A549 (cell line): Measurements from ENCODE around the gene RGS17. TPM values are rescaled to one million over a fixed set of nuclear protein-coding genes. Genes with fewer than 3 reads are reported as not detected.

Experiments used
- ATAC-seq, 2 experiments: fragments of 200-7000 bp in 1 of 2; fragments of >200 bp in 1 of 2; cut with Nextera tagmentation in 1 of 2; cut with Tn5 transposase in 1 of 2; 3 replicates each; pipeline versions ENCODE4 v1.8.0 to v1.9.1; 2018 to 2020; ENCODE audit warnings: mild to moderate bottlenecking in 1 of 2, moderate library complexity in 1 of 2
- CTCF ChIA-PET: fragments of 300-600 bp; sonication (Branson Sonifier 250); formaldehyde crosslinking; extraction: SDS; loops from one replicate; lab custom pipeline; 2021; ENCODE audit warnings: antibody characterized with exemption, inconsistent platforms; lab: Yijun Ruan, JAX
- POLR2A ChIA-PET: fragments of 350-600 bp; formaldehyde crosslinking; extraction: SDS; loops from one replicate; lab custom pipeline; 2021; ENCODE audit warnings: antibody characterized with exemption, inconsistent platforms; lab: Yijun Ruan, JAX
- DNase-seq, 2 experiments: peaks; one replicate each; pipeline versions ENCODE4 v3.0.0 to v3.0.0-alpha.2; 2011 to 2016; ENCODE audit warnings: low read depth in 1 of 2, low spot score in 1 of 2
- FAIRE-seq: peaks from 2 replicates; lab custom pipeline; 2011; peaks lifted over from hg19 to GRCh38; lab: Jason Lieb, UNC
- H3K27ac ChIP-seq, 2 experiments: fragments of >200 bp; sonication (Bioruptor Twin); formaldehyde crosslinking; 3 replicates each; pipeline ENCODE4 v1.5.1; 2016 to 2017
- H3K4me1 ChIP-seq: fragments of >200 bp; sonication (Bioruptor Twin); formaldehyde crosslinking; 3 replicates; pipeline ENCODE4 v1.6.1; 2016
- H3K4me2 ChIP-seq: fragments of >200 bp; sonication (Bioruptor Twin); formaldehyde crosslinking; 3 replicates; pipeline ENCODE4 v1.6.1; 2016
- H3K4me3 ChIP-seq: fragments of >200 bp; sonication (Bioruptor Twin); formaldehyde crosslinking; 3 replicates; pipeline ENCODE4 v1.5.1; 2016
- H3K9me3 ChIP-seq: fragments of >200 bp; sonication (Bioruptor Twin); formaldehyde crosslinking; 3 replicates; pipeline ENCODE4 v1.6.1; 2016
- ATOH8 ChIP-seq: fragments of 250-450 bp; sonication (Bioruptor Pico); IDR thresholded peaks from 2 replicates; pipeline ENCODE4 v1.5.0; 2020; ENCODE audit warnings: low read depth, mild to moderate bottlenecking, moderate library complexity
- BCL3 ChIP-seq: fragments of >200 bp; sonication (Bioruptor Twin); formaldehyde crosslinking; IDR thresholded peaks from 3 replicates; pipeline ENCODE4 v1.6.1; 2016
- BHLHE40 ChIP-seq: IDR thresholded peaks from 2 replicates; pipeline ENCODE4 v1.6.1; 2012; ENCODE audit warnings: low read depth, low read length, inconsistent platforms
- CBX2 ChIP-seq: fragments of 200-600 bp; sonication (generic); IDR thresholded peaks from 2 replicates; pipeline ENCODE4 v1.6.1; 2016; ENCODE audit warnings: low read depth, mild to moderate bottlenecking, borderline replicate concordance
- CEBPB ChIP-seq, 2 experiments: fragments of >200 bp in 1 of 2; sonication (Bioruptor Twin) in 1 of 2; formaldehyde crosslinking in 1 of 2; IDR thresholded peaks; 2 replicates each; pipeline ENCODE4 v1.6.1; 2012 to 2016
- CHD2 ChIP-seq: fragments of 150-350 bp; IDR thresholded peaks from 2 replicates; pipeline ENCODE4 v1.6.1; 2014; ENCODE audit warnings: low read length; ENCODE audit not compliant: partially characterized antibody
- CTCF ChIP-seq: fragments of >200 bp; sonication (Bioruptor Twin); formaldehyde crosslinking; IDR thresholded peaks from 3 replicates; pipeline ENCODE4 v1.5.1; 2016
- FOSB ChIP-seq: fragments of 250-450 bp; sonication (Bioruptor Pico); IDR thresholded peaks from 2 replicates; pipeline ENCODE4 v1.5.0; 2020; ENCODE audit warnings: mild to moderate bottlenecking, moderate library complexity
- FOSL2 ChIP-seq, 2 experiments: fragments of 450-650 bp in 1 of 2; fragments of >200 bp in 1 of 2; sonication (Bioruptor Twin) in 1 of 2; formaldehyde crosslinking; IDR thresholded peaks; 2 replicates each; pipeline versions ENCODE4 v1.5.0 to v1.6.1; 2016 to 2020; ENCODE audit warnings: mild to moderate bottlenecking in 1 of 2, moderate library complexity in 1 of 2
- FOXS1 ChIP-seq: fragments of 250-450 bp; sonication (Bioruptor Pico); IDR thresholded peaks from 2 replicates; pipeline ENCODE4 v1.5.0; 2020; ENCODE audit warnings: mild to moderate bottlenecking, moderate library complexity
- GATA3 ChIP-seq: IDR thresholded peaks from 2 replicates; pipeline ENCODE4 v1.6.1; 2012; ENCODE audit warnings: borderline replicate concordance
- HDAC2 ChIP-seq: fragments of 200-600 bp; sonication (generic); IDR thresholded peaks from 2 replicates; pipeline ENCODE4 v1.6.1; 2016
- HEYL ChIP-seq: fragments of 250-450 bp; sonication (Bioruptor Pico); IDR thresholded peaks from 2 replicates; pipeline ENCODE4 v1.8.0; 2021; ENCODE audit warnings: mild to moderate bottlenecking, moderate library complexity
- HOXA7 ChIP-seq: fragments of 250-450 bp; sonication (Bioruptor Pico); IDR thresholded peaks from 2 replicates; pipeline ENCODE4 v1.5.0; 2020; ENCODE audit warnings: mild to moderate bottlenecking, moderate library complexity
- HOXB13 ChIP-seq: fragments of 250-450 bp; sonication (Bioruptor Pico); IDR thresholded peaks from 2 replicates; pipeline ENCODE4 v1.5.0; 2020; ENCODE audit warnings: low read depth, mild to moderate bottlenecking, moderate library complexity
- HOXB5 ChIP-seq: fragments of 250-450 bp; sonication (Bioruptor Pico); IDR thresholded peaks from 2 replicates; pipeline ENCODE4 v1.5.0; 2020; ENCODE audit warnings: mild to moderate bottlenecking, moderate library complexity
- KDM1A ChIP-seq: fragments of 200-600 bp; sonication (generic); IDR thresholded peaks from 2 replicates; pipeline ENCODE4 v1.6.1; 2016; ENCODE audit warnings: low read depth, mild to moderate bottlenecking
- KDM5A ChIP-seq: fragments of 200-600 bp; sonication (generic); IDR thresholded peaks from 2 replicates; pipeline ENCODE4 v1.6.1; 2016; ENCODE audit warnings: antibody characterized with exemption, mild to moderate bottlenecking
- MAX ChIP-seq: IDR thresholded peaks from 2 replicates; pipeline ENCODE4 v1.6.1; 2012
- MAZ ChIP-seq: fragments of 150-350 bp; IDR thresholded peaks from 2 replicates; pipeline ENCODE4 v1.6.1; 2014; ENCODE audit warnings: antibody characterized with exemption, low read depth, low read length, borderline replicate concordance
- MYC ChIP-seq: IDR thresholded peaks from 2 replicates; pipeline ENCODE4 v1.6.1; 2012; ENCODE audit warnings: mild to moderate bottlenecking, inconsistent platforms, low read length, improper control_type of control experiment, borderline replicate concordance
- NFE2L2 ChIP-seq: fragments of 150-350 bp; conservative IDR thresholded peaks from 2 replicates; pipeline ENCODE4 v1.6.1; 2014; ENCODE audit warnings: low read length
- NPAS2 ChIP-seq: fragments of 250-450 bp; sonication (Bioruptor Pico); IDR thresholded peaks from 2 replicates; pipeline ENCODE4 v1.8.0; 2022; ENCODE audit warnings: mild to moderate bottlenecking, moderate library complexity, borderline replicate concordance
- PHF8 ChIP-seq: fragments of 200-600 bp; sonication (generic); IDR thresholded peaks from 2 replicates; pipeline ENCODE4 v1.6.1; 2016; ENCODE audit warnings: low read depth, mild to moderate bottlenecking, antibody characterized with exemption, moderate library complexity, borderline replicate concordance
- POLR2A ChIP-seq: IDR thresholded peaks from 2 replicates; pipeline ENCODE4 v1.6.1; 2012; ENCODE audit warnings: mild to moderate bottlenecking, low read length
- RARB ChIP-seq: fragments of 250-450 bp; sonication (Bioruptor Pico); IDR thresholded peaks from 2 replicates; pipeline ENCODE4 v1.8.0; 2021; ENCODE audit warnings: mild to moderate bottlenecking, moderate library complexity
- REST ChIP-seq: fragments of 200-600 bp; sonication (generic); IDR thresholded peaks from 2 replicates; pipeline ENCODE4 v1.6.1; 2016; ENCODE audit warnings: antibody characterized with exemption, mild to moderate bottlenecking, moderate library complexity
- SREBF2 ChIP-seq: fragments of 450-650 bp; IDR thresholded peaks from 2 replicates; pipeline ENCODE4 v1.6.1; 2014; ENCODE audit warnings: mild to moderate bottlenecking, moderate library complexity
- TFCP2L1 ChIP-seq: fragments of 250-450 bp; sonication (Bioruptor Pico); IDR thresholded peaks from 2 replicates; pipeline ENCODE4 v1.5.0; 2021; ENCODE audit warnings: mild to moderate bottlenecking
- TP53 ChIP-seq: fragments of 250-450 bp; sonication (Bioruptor Pico); IDR thresholded peaks from 2 replicates; pipeline ENCODE4 v1.5.0; 2021; ENCODE audit warnings: mild to moderate bottlenecking, moderate library complexity
- ZFP36 ChIP-seq: fragments of 450-650 bp; IDR thresholded peaks from 2 replicates; pipeline ENCODE4 v1.6.1; 2014; ENCODE audit warnings: borderline replicate concordance; ENCODE audit not compliant: partially characterized antibody
- ZNF302 ChIP-seq: fragments of 250-450 bp; sonication (Bioruptor Pico); IDR thresholded peaks from 2 replicates; pipeline ENCODE4 v1.9.0; 2021; ENCODE audit warnings: inconsistent platforms, mild to moderate bottlenecking, moderate library complexity
- ZSCAN20 ChIP-seq: fragments of 250-450 bp; sonication (Bioruptor Pico); IDR thresholded peaks from 2 replicates; pipeline ENCODE4 v1.8.0; 2022; ENCODE audit warnings: mild to moderate bottlenecking, moderate library complexity
- WGBS: methylation state at CpG from one replicate; pipeline ENCODE4 v1.1.6; 2017; ENCODE audit errors: missing lambda C conversion rate; 5-methylcytosine and 5-hydroxymethylcytosine counted together
- polyA plus RNA-seq, 4 experiments: library from polyadenylated mRNA; depleted of rRNA in 3 of 4; stranded (reverse); fragments of >200 nt; fragmentation: RNase III in 1 of 4; extraction: RNeasy Plus Mini Kit Qiagen cat#74134 plus additional on column Dnase treatment in 1 of 4; gene quantifications; 2 replicates in 3 of 4; 3 replicates in 1 of 4; pipeline ENCODE4 v1.2.3, GENCODE V29; 2011 to 2017

The RGS17 gene
- polyA plus RNA-seq, 2 of the 4 experiments (the other 2 are of a cell fraction): 3.2 to 9.8 TPM

- Histone ChIP-seq H3K4me3 (peak overlapping the region; percentile 18; the same call in 1 of the 3 replicates), H3K9me3 (no peaks in the 10 kb centered on the region), H3K4me2 (peak overlapping the region; percentile 72), H3K27ac (peak overlapping the region; percentile 73 to 83), H3K4me1 (peaks cover 42% of the 10 kb centered on the region)
- FAIRE-seq: no peak
- ChIA-PET POLR2A (interaction anchor here (1.3 kb wide), 1 partner anchor 10 kb away, joined by 3 read pairs; no protein-coding TSS in a partner anchor), CTCF (interaction anchor here (1.4 kb wide), 1 partner anchor 195 kb away, joined by 4 read pairs; no protein-coding TSS in a partner anchor)
- peak; percentile 48 to 80 for DNase-seq
- peak; percentile 92 to 97 for ATAC-seq
- 21% methylated on average over 3 of the region's 3 CpGs for WGBS
- TF ChIP-seq TFCP2L1 (CRISPR knock-in tag): no peak
- TF ChIP-seq RARB (CRISPR knock-in tag): no peak
- no peak for TF ChIP-seq FOSB (CRISPR knock-in tag)
- peak; percentile 64 for TF ChIP-seq NFE2L2
- no peak for TF ChIP-seq KDM1A
- TF ChIP-seq REST: no peak
- TF ChIP-seq FOSL2 (IDR thresholded peaks at IDR 0.05): peak; percentile 78
- peak; percentile 97 for TF ChIP-seq FOSL2 (CRISPR knock-in tag; IDR thresholded peaks at IDR 0.05)
- no peak for TF ChIP-seq ZSCAN20
- no peak for TF ChIP-seq CBX2
- TF ChIP-seq BCL3: 0 out of 3 replicates have a peak, but pooled peaks have one; percentile 35
- no peak for TF ChIP-seq HOXB5 (CRISPR knock-in tag)
- no peak for TF ChIP-seq HOXA7 (CRISPR knock-in tag)
- no peak for TF ChIP-seq ZFP36
- TF ChIP-seq SREBF2: no peak
- TF ChIP-seq BHLHE40: no peak
- TF ChIP-seq POLR2A: no peak
- peak; percentile 71 to 90 for TF ChIP-seq CEBPB (IDR thresholded peaks at IDR 0.05)
- TF ChIP-seq FOXS1 (CRISPR knock-in tag): no peak
- no peak for TF ChIP-seq NPAS2
- TF ChIP-seq GATA3: peak; percentile 30; the same call in 1 of the 2 replicates
- no peak for TF ChIP-seq HOXB13 (CRISPR knock-in tag)
- TF ChIP-seq TP53 (CRISPR knock-in tag): no peak
- no peak for TF ChIP-seq KDM5A
- no peak for TF ChIP-seq ATOH8 (CRISPR knock-in tag)
- no peak for TF ChIP-seq CTCF
- TF ChIP-seq MYC: no peak
- no peak for TF ChIP-seq HDAC2
- no peak for TF ChIP-seq PHF8
- no peak for TF ChIP-seq ZNF302 (CRISPR knock-in tag)
- TF ChIP-seq MAZ: no peak
- TF ChIP-seq CHD2: no peak
- TF ChIP-seq HEYL (CRISPR knock-in tag): 0 out of 2 replicates have a peak, but pooled peaks have one; percentile 23
- TF ChIP-seq MAX: no peak
These were observed 12.8 kb downstream of the RGS17 start for GRCh38 chr6:153117986-153118879.
